HG02840 (cell line): ENCODE measurements around the gene TMEM234.

Experiments used
- ATAC-seq: cut with Tn5 transposase; IDR thresholded peaks from one replicate; pipeline ENCODE4 v1.9.1; 2021; ENCODE audit warnings: mild to moderate bottlenecking, moderate library complexity, moderate number of reproducible peaks; ENCODE audit not compliant: unreplicated experiment, low FRiP score

The TMEM234 gene

GRCh38 chr1:32180186-32181060, 41.7 kb downstream of the TMEM234 start:
- ATAC-seq: no peak

- peak; percentile 87 for ATAC-seq
Observed at GRCh38 chr1:32179443-32180185, 42.5 kb downstream of the TMEM234 start, which contains the start of gene TXLNA. Gene TXLNA, plus strand, starts transcription at chr1:32179675. Its CDS starts 671 bp downstream, at chr1:32180346.

GRCh38 chr1:32179193-32179442, 43.0 kb downstream of the TMEM234 start:
- no peak for ATAC-seq

- no peak for ATAC-seq
Observed at GRCh38 chr1:32178380-32179192, 43.6 kb downstream of the TMEM234 start.

GRCh38 chr1:32172621-32173245, 49.4 kb downstream of the TMEM234 start:
- no peak for ATAC-seq

GRCh38 chr1:32170991-32171390, 51.2 kb downstream of the TMEM234 start:
- ATAC-seq: no peak
